WTC11 (cell line): Measurements from ENCODE around the gene FRG2. TPM values are rescaled to one million over a fixed set of nuclear protein-coding genes. Genes with fewer than 3 reads are reported as not detected.
"Not testable (repeated sequence)": the region's sequence is repeated elsewhere in the genome, so short reads cannot be mapped to it uniquely, and the experiment has no call there.

Experiments used
- ATAC-seq: fragments of 200-7000 bp; cut with Tn5 transposase; 2 replicates; pipeline ENCODE4 v1.10.0; 2021; ENCODE audit warnings: mild to moderate bottlenecking, moderate library complexity
- CTCF ChIA-PET: fragments of 300-600 bp; sonication (Branson Sonifier 250); formaldehyde crosslinking; loops from one replicate; lab custom pipeline; 2021; ENCODE audit warnings: antibody characterized with exemption; lab: Charles Lee
- POLR2A ChIA-PET: fragments of 350-600 bp; sonication (Branson Sonifier 250); formaldehyde crosslinking; loops from one replicate; lab custom pipeline; 2021; ENCODE audit warnings: antibody characterized with exemption; lab: Charles Lee
- DNase-seq: peaks from one replicate; pipeline ENCODE4 v3.0.0; 2021; ENCODE audit warnings: low spot score
- H3K27ac Mint-ChIP-seq: 2 replicates; pipeline ENCODE4 v1.8.0; 2021; ENCODE audit warnings: mixed read lengths
- H3K27me3 Mint-ChIP-seq: 2 replicates; pipeline ENCODE4 v1.8.0; 2021; ENCODE audit warnings: low read depth, mild to moderate bottlenecking, moderate library complexity, mixed read lengths
- H3K36me3 Mint-ChIP-seq: 2 replicates; pipeline ENCODE4 v1.8.0; 2021; ENCODE audit warnings: mixed read lengths
- H3K4me1 Mint-ChIP-seq: 2 replicates; pipeline ENCODE4 v1.8.0; 2022; ENCODE audit warnings: mixed read lengths
- H3K4me3 Mint-ChIP-seq: 2 replicates; pipeline ENCODE4 v1.8.0; 2021; ENCODE audit warnings: mild to moderate bottlenecking, moderate library complexity, mixed read lengths
- H3K9me3 Mint-ChIP-seq: 2 replicates; pipeline ENCODE4 v1.8.0; 2021; ENCODE audit warnings: mixed read lengths
- ATF1 ChIP-seq: sonication (generic); formaldehyde crosslinking; IDR thresholded peaks from 2 replicates; pipeline ENCODE4 v1.8.1; 2023; ENCODE audit warnings: mild to moderate bottlenecking, moderate library complexity, missing genetic modification reagents
- CDX4 ChIP-seq: fragments of 250-450 bp; sonication (Bioruptor Pico); IDR thresholded peaks from 2 replicates; pipeline ENCODE4 v1.9.0; 2021; ENCODE audit warnings: moderate library complexity, mild to moderate bottlenecking, inconsistent platforms, borderline replicate concordance
- E2F4 ChIP-seq: sonication (generic); formaldehyde crosslinking; IDR thresholded peaks from 2 replicates; pipeline ENCODE4 v1.8.1; 2022; ENCODE audit warnings: low read depth, mild to moderate bottlenecking, moderate library complexity, missing genetic modification reagents, borderline replicate concordance
- ETV6 ChIP-seq: sonication (generic); formaldehyde crosslinking; IDR thresholded peaks from 2 replicates; pipeline ENCODE4 v1.8.1; 2022; ENCODE audit warnings: mild to moderate bottlenecking, missing genetic modification reagents
- FOXP1 ChIP-seq: sonication (generic); formaldehyde crosslinking; IDR thresholded peaks from 2 replicates; pipeline ENCODE4 v1.8.0; 2022; ENCODE audit warnings: missing genetic modification reagents, mild to moderate bottlenecking, moderate library complexity, borderline replicate concordance
- HMGA2 ChIP-seq: fragments of 250-450 bp; sonication (Bioruptor Pico); IDR thresholded peaks from 2 replicates; pipeline ENCODE4 v1.4.0; 2021; ENCODE audit warnings: mild to moderate bottlenecking, moderate library complexity
- IRF2 ChIP-seq: sonication (generic); formaldehyde crosslinking; IDR thresholded peaks from 2 replicates; pipeline ENCODE4 v1.8.0; 2022; ENCODE audit warnings: low read depth, missing genetic modification reagents, borderline replicate concordance
- MAX ChIP-seq: sonication (generic); formaldehyde crosslinking; IDR thresholded peaks from 2 replicates; pipeline ENCODE4 v1.8.0; 2022; ENCODE audit warnings: mild to moderate bottlenecking, missing genetic modification reagents
- PRRX2 ChIP-seq: fragments of 250-450 bp; sonication (Bioruptor Pico); IDR thresholded peaks from 2 replicates; pipeline ENCODE4 v1.8.0; 2021; ENCODE audit warnings: mild to moderate bottlenecking
- SP1 ChIP-seq: sonication (generic); formaldehyde crosslinking; conservative IDR thresholded peaks from 2 replicates; pipeline ENCODE4 v1.8.1; 2022; ENCODE audit warnings: missing genetic modification reagents
- ZNF317 ChIP-seq: sonication (generic); formaldehyde crosslinking; IDR thresholded peaks from 2 replicates; pipeline ENCODE4 v1.8.1; 2023; ENCODE audit warnings: low read depth, mild to moderate bottlenecking, moderate library complexity, missing genetic modification reagents, borderline replicate concordance
- ZNF396 ChIP-seq: fragments of 250-450 bp; sonication (Bioruptor Pico); IDR thresholded peaks from 2 replicates; pipeline ENCODE4 v1.8.0; 2021; ENCODE audit warnings: mild to moderate bottlenecking, moderate library complexity, borderline replicate concordance
- ZNF671 ChIP-seq: fragments of 250-450 bp; sonication (Bioruptor Pico); IDR thresholded peaks from 2 replicates; pipeline ENCODE4 v1.8.0; 2021; ENCODE audit warnings: mild to moderate bottlenecking
- total RNA-seq: library from RNA; stranded (reverse); gene quantifications from 3 replicates; pipeline ENCODE4 v1.2.3, GENCODE V29; 2021
- TF ChIP-seq, protein P1 (sequence below): fragments of 200-600 bp; IDR thresholded peaks from 2 replicates; pipeline ENCODE4 v1.8.0; 2022; ENCODE audit warnings: antibody characterized with exemption
- TF ChIP-seq, protein P2 (sequence below): sonication (generic); formaldehyde crosslinking; conservative IDR thresholded peaks from 2 replicates; pipeline ENCODE4 v1.8.1; 2023; ENCODE audit warnings: mild to moderate bottlenecking, low read depth, missing genetic modification reagents, moderate library complexity
- TF ChIP-seq, protein P3 (sequence below): sonication (generic); formaldehyde crosslinking; IDR thresholded peaks from 2 replicates; pipeline ENCODE4 v1.8.1; 2022; ENCODE audit warnings: missing genetic modification reagents, borderline replicate concordance
- TF ChIP-seq, protein P4 (sequence below): sonication (generic); formaldehyde crosslinking; IDR thresholded peaks from 2 replicates; pipeline ENCODE4 v1.8.0; 2022; ENCODE audit warnings: mild to moderate bottlenecking, missing genetic modification reagents
- TF ChIP-seq, protein P5 (sequence below): sonication (generic); formaldehyde crosslinking; IDR thresholded peaks from 2 replicates; pipeline ENCODE4 v1.8.1; 2023; ENCODE audit warnings: mild to moderate bottlenecking, missing genetic modification reagents

FRG2 gene
- total RNA-seq, 1 experiment from 2014 or later = not detected

DNA sequence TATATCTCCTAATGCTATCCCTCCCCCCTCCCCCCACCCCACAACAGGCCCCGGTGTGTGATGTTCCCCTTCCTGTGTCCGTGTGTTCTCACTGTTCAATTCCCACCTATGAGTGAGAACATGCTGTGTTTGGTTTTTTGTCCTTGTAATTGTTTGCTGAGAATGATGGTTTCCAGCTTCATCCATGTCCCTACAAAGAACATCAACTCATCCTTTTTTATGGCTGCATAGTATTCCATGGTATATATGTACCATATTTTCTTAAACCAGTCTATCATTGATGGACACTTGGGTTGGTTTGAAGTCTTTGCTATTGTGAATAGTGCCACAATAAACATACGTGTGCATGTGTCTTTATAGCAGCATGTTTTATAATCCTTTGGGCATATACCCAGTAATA lies 37.1 kb downstream of the FRG2 start:
- CTCF ChIA-PET = not testable (repeated sequence)
- H3K9me3 Mint-ChIP-seq = peaks cover 33% of the 10 kb centered on the region

DNA sequence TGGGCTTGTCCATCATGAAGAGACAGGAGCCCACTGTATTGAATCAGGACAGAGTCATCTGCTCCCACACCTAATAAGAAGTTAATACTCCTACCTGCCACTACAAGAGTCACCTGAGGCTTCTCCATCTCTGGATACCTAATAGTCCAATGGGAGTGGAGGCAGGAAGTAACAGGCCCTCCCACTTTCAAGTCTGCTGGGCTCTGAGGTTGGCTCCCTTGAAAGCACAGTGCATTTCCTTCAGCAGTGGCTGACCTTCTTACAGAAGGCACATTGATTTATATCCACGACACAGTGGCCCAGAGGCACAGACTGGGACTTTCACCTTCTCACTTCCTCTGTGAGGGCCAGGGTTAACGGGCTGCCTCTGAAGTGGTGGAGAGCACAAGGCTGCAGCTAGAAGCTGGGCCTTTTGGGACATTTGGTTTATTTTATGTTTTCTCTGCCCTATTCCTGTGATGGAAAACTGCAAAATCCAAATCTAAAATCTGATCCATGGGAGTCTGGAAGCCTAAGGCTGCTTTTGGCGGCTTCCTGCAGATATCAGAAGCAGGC lies 38.1 kb downstream of the FRG2 start:
- TF ChIP-seq, protein P1, sequence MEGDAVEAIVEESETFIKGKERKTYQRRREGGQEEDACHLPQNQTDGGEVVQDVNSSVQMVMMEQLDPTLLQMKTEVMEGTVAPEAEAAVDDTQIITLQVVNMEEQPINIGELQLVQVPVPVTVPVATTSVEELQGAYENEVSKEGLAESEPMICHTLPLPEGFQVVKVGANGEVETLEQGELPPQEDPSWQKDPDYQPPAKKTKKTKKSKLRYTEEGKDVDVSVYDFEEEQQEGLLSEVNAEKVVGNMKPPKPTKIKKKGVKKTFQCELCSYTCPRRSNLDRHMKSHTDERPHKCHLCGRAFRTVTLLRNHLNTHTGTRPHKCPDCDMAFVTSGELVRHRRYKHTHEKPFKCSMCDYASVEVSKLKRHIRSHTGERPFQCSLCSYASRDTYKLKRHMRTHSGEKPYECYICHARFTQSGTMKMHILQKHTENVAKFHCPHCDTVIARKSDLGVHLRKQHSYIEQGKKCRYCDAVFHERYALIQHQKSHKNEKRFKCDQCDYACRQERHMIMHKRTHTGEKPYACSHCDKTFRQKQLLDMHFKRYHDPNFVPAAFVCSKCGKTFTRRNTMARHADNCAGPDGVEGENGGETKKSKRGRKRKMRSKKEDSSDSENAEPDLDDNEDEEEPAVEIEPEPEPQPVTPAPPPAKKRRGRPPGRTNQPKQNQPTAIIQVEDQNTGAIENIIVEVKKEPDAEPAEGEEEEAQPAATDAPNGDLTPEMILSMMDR = no peak
- TF ChIP-seq ZNF317 (CRISPR knock-in tag) (no peak), HMGA2 (CRISPR knock-in tag) (no peak), FOXP1 (CRISPR knock-in tag) (no peak), CDX4 (no peak), ATF1 (no peak), ZNF396 (CRISPR knock-in tag) (no peak), ETV6 (CRISPR knock-in tag) (no peak), IRF2 (CRISPR knock-in tag) (no peak), PRRX2 (no peak), E2F4 (CRISPR knock-in tag) (no peak), MAX (CRISPR knock-in tag) (no peak), SP1 (CRISPR knock-in tag) (no peak), ZNF671 (CRISPR knock-in tag) (no peak)
- TF ChIP-seq, protein P2, sequence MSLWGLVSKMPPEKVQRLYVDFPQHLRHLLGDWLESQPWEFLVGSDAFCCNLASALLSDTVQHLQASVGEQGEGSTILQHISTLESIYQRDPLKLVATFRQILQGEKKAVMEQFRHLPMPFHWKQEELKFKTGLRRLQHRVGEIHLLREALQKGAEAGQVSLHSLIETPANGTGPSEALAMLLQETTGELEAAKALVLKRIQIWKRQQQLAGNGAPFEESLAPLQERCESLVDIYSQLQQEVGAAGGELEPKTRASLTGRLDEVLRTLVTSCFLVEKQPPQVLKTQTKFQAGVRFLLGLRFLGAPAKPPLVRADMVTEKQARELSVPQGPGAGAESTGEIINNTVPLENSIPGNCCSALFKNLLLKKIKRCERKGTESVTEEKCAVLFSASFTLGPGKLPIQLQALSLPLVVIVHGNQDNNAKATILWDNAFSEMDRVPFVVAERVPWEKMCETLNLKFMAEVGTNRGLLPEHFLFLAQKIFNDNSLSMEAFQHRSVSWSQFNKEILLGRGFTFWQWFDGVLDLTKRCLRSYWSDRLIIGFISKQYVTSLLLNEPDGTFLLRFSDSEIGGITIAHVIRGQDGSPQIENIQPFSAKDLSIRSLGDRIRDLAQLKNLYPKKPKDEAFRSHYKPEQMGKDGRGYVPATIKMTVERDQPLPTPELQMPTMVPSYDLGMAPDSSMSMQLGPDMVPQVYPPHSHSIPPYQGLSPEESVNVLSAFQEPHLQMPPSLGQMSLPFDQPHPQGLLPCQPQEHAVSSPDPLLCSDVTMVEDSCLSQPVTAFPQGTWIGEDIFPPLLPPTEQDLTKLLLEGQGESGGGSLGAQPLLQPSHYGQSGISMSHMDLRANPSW (CRISPR knock-in tag) = no peak
- TF ChIP-seq, protein P3, sequence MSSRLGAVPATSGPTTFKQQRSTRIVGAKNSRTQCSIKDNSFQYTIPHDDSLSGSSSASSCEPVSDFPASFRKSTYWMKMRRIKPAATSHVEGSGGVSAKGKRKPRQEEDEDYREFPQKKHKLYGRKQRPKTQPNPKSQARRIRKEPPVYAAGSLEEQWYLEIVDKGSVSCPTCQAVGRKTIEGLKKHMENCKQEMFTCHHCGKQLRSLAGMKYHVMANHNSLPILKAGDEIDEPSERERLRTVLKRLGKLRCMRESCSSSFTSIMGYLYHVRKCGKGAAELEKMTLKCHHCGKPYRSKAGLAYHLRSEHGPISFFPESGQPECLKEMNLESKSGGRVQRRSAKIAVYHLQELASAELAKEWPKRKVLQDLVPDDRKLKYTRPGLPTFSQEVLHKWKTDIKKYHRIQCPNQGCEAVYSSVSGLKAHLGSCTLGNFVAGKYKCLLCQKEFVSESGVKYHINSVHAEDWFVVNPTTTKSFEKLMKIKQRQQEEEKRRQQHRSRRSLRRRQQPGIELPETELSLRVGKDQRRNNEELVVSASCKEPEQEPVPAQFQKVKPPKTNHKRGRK (CRISPR knock-in tag) = no peak
- TF ChIP-seq, protein P4, sequence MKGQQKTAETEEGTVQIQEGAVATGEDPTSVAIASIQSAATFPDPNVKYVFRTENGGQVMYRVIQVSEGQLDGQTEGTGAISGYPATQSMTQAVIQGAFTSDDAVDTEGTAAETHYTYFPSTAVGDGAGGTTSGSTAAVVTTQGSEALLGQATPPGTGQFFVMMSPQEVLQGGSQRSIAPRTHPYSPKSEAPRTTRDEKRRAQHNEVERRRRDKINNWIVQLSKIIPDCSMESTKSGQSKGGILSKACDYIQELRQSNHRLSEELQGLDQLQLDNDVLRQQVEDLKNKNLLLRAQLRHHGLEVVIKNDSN (CRISPR knock-in tag) = no peak
- TF ChIP-seq, protein P5, sequence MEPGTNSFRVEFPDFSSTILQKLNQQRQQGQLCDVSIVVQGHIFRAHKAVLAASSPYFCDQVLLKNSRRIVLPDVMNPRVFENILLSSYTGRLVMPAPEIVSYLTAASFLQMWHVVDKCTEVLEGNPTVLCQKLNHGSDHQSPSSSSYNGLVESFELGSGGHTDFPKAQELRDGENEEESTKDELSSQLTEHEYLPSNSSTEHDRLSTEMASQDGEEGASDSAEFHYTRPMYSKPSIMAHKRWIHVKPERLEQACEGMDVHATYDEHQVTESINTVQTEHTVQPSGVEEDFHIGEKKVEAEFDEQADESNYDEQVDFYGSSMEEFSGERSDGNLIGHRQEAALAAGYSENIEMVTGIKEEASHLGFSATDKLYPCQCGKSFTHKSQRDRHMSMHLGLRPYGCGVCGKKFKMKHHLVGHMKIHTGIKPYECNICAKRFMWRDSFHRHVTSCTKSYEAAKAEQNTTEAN (CRISPR knock-in tag) = no peak
- TF ChIP-seq, all 79 proteins: peak for 0
- Mint-ChIP-seq H3K27ac (no peak overlapping the region), H3K4me3 (no peak overlapping the region), H3K36me3 (peaks cover 16% of the 10 kb centered on the region), H3K27me3 (peaks cover 10% of the 10 kb centered on the region; the same call in 1 of the 2 replicates), H3K9me3 (peaks cover 27% of the 10 kb centered on the region), H3K4me1 (peaks cover 7% of the 10 kb centered on the region)
- DNase-seq (no peak), ATAC-seq (no peak)
- CTCF ChIA-PET = no interaction called here
- POLR2A ChIA-PET = no interaction called here

More for the DNA sequence above, 37.1 kb downstream of the FRG2 start:
- peaks cover 15% of the 10 kb centered on the region for H3K36me3 Mint-ChIP-seq
- DNase-seq, H3K27me3 Mint-ChIP-seq, H3K4me1 Mint-ChIP-seq, ATAC-seq, POLR2A ChIA-PET, H3K27ac Mint-ChIP-seq, H3K4me3 Mint-ChIP-seq: not testable (repeated sequence)

DNA sequence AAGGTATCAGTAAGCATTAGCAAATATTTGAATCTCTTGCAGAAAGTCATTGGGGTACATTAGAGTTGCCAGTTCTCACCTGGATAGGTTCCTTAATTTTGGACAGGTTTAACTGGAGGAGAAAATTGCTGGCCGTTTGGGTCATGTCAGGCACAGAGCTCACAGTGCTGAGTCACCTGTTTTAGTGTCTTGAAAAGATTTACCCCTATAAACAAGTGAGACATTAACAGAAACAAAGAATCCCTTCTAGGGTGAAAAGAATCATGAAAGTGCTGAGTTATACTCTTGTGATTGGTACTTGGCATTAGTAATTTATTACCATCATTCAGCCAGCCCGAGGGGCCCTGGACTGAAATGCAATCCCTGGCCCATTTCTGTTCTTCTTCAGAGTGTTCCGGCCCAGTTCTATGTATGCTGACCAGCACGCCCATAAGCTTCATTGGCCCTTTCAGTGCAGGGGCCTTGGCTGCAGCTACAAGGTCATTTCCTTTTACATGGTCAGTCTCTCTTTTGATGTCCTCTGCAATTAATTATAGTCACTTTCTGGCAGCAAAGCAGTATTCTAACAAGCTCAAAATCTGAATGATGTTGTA lies 41.3 kb downstream of the FRG2 start:
- H3K4me3 Mint-ChIP-seq, POLR2A ChIA-PET, H3K4me1 Mint-ChIP-seq, H3K27ac Mint-ChIP-seq, ATAC-seq, H3K27me3 Mint-ChIP-seq, DNase-seq, CTCF ChIA-PET: not testable (repeated sequence)
- Mint-ChIP-seq H3K36me3 (peaks cover 12% of the 10 kb centered on the region), H3K9me3 (peaks cover 27% of the 10 kb centered on the region)

DNA sequence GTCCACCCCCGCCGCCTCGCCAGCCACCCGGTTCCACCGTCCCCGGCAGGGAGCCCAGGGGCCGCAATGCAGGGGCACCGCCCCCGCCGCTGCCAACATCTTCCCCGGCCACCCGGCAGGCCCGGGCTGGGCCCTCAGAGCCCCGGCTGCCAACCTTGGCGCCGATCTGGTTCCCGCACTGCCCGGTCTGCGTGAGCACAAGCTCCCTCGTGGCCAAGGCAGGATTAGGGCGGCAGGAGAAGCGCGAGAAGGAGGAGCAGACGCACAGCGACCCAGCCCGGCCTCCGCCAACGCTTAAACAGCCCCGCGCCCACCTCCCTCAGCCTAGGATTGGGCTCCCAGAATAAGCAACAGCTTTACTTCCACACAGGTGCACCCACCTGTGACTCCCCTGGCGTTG lies 42.4 kb downstream of the FRG2 start:
- H3K27me3 Mint-ChIP-seq, H3K27ac Mint-ChIP-seq, H3K4me3 Mint-ChIP-seq, CTCF ChIA-PET, ATAC-seq, DNase-seq, POLR2A ChIA-PET, H3K4me1 Mint-ChIP-seq: not testable (repeated sequence)
- Mint-ChIP-seq H3K36me3 (peaks cover 11% of the 10 kb centered on the region), H3K9me3 (peaks cover 31% of the 10 kb centered on the region)
